AG08396 (cell line): ENCODE results near the gene KRTAP1-5.
"Not testable (repeated sequence)": the region's sequence is repeated elsewhere in the genome, so short reads cannot be mapped to it uniquely, and the experiment has no call there.

Source experiments
- DNase-seq: peaks from one replicate; pipeline ENCODE4 v3.0.0; 2012; ENCODE audit warnings: low spot score, mixed read lengths

Gene KRTAP1-5

GRCh38 chr17:41048441-41048840 is 21.4 kb upstream of the KRTAP1-5 start:
- DNase-seq, result peak; percentile 78

- DNase-seq, result not testable (repeated sequence)
Measured at GRCh38 chr17:41046735-41047465, 19.9 kb upstream of the KRTAP1-5 start, which contains the start of gene KRTAP2-1. Gene KRTAP2-1, minus strand, starts transcription at chr17:41047316. Its CDS starts 49 bp downstream, at chr17:41047267.

- no peak for DNase-seq
Measured at GRCh38 chr17:41042953-41043352, 15.9 kb upstream of the KRTAP1-5 start.

GRCh38 chr17:41040783-41041571 is 14.0 kb upstream of the KRTAP1-5 start, which contains the start of gene KRTAP1-1:
Gene KRTAP1-1, minus strand, starts transcription at chr17:41041450. Its CDS starts 53 bp downstream, at chr17:41041397.
- DNase-seq, result peak; percentile 49

- DNase-seq, result no peak
Measured at GRCh38 chr17:41037853-41038350, 10.9 kb upstream of the KRTAP1-5 start.

- DNase-seq, result not testable (repeated sequence)
Measured at GRCh38 chr17:41034346-41034935, 7.4 kb upstream of the KRTAP1-5 start, which contains the start of gene KRTAP1-3. Gene KRTAP1-3, minus strand, starts transcription at chr17:41034874. Its CDS starts 53 bp downstream, at chr17:41034821.

GRCh38 chr17:41029633-41030245 is 2.7 kb upstream of the KRTAP1-5 start, which contains the start of gene KRTAP1-4:
Gene KRTAP1-4, minus strand, starts transcription at chr17:41030195. Its CDS starts 117 bp downstream, at chr17:41030078.
- no peak for DNase-seq

GRCh38 chr17:41024697-41025096 is 2.3 kb downstream of the KRTAP1-5 start:
- no peak for DNase-seq

- DNase-seq, result no peak
Measured at GRCh38 chr17:41020336-41020735, 6.7 kb downstream of the KRTAP1-5 start.

- no peak for DNase-seq
Measured at GRCh38 chr17:41019415-41019814, 7.6 kb downstream of the KRTAP1-5 start.

- DNase-seq, result no peak
Measured at GRCh38 chr17:41018541-41018940, 8.5 kb downstream of the KRTAP1-5 start.

GRCh38 chr17:41016578-41017215 is 10.3 kb downstream of the KRTAP1-5 start:
- DNase-seq, result no peak

- no peak for DNase-seq
Measured at GRCh38 chr17:41015454-41015853, 11.6 kb downstream of the KRTAP1-5 start.

- peak; percentile 36 for DNase-seq
Measured at GRCh38 chr17:41013606-41014005, 13.4 kb downstream of the KRTAP1-5 start.

GRCh38 chr17:41013181-41013580 is 13.8 kb downstream of the KRTAP1-5 start:
- DNase-seq, result no peak

- no peak for DNase-seq
Measured at GRCh38 chr17:41012326-41013120, 14.5 kb downstream of the KRTAP1-5 start.

GRCh38 chr17:41010441-41010840 is 16.6 kb downstream of the KRTAP1-5 start:
- no peak for DNase-seq

- DNase-seq, result no peak
Measured at GRCh38 chr17:41009936-41010335, 17.1 kb downstream of the KRTAP1-5 start.

GRCh38 chr17:41009301-41009760 is 17.7 kb downstream of the KRTAP1-5 start:
- DNase-seq, result no peak

GRCh38 chr17:41008811-41009210 is 18.2 kb downstream of the KRTAP1-5 start, which contains the start of gene KRTAP3-1:
Gene KRTAP3-1, minus strand, starts transcription at chr17:41009128. Its CDS starts 54 bp downstream, at chr17:41009074.
- no peak for DNase-seq
